NCI-H1092 treated with DMSO at 0.1 percent for 48 hours (cell line): ENCODE data around the gene MBNL1.
"Not testable (repeated sequence)": the region's sequence is repeated elsewhere in the genome, so short reads cannot be mapped to it uniquely, and the experiment has no call there.

Experiments used
- DNase-seq: peaks from one replicate; lab custom pipeline; 2025; lab: John Stamatoyannopoulos, UW

Gene MBNL1

DNA sequence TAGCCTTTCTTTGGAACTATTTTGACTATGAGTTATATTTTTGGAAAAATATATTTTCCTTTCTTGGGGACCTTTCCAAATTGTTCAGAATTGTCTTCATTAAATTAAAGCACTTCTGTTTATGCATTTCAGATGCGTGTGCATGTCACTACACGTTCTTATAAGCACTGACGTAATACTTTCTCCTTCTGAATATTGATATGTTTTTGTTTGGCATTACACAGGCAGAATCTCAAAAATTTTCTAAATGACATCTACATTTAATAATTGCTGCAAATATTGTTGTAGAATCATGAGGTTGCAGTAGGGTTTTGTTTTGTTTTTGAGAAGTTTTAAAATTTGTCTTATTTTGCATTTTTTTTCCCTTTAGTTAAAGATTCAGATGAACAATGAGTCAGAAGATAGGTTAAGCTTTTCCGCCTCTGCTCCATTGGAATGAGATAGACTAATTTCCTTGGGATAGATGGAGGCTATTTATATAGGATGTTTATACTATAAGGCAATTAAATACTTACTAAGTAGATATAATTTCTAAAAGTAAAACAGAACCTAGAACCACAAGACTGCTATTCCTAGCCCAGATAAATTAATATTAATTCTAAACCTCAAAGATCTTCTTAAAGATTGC, 110.8 kb downstream of the MBNL1 start:
- DNase-seq, result no peak

DNA sequence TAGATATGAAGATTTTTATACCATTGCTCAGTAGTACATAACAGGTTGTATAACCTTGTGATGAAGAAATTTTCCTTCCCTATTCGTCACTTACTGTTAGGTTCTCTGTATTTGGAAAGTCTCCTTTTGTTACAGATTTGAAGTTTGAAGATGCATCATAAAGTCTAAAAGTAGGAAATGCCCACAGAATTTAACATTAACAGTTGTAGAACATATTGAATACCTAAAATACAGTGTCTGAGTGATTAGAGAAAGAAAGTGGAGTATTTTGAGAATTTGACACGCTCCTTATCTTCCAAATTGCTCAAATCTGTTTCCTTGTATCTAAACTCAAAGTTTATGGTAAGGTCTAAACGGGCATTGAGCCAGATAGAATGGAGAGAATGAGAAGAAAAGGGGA, 111.3 kb downstream of the MBNL1 start:
- DNase-seq, result no peak

DNA sequence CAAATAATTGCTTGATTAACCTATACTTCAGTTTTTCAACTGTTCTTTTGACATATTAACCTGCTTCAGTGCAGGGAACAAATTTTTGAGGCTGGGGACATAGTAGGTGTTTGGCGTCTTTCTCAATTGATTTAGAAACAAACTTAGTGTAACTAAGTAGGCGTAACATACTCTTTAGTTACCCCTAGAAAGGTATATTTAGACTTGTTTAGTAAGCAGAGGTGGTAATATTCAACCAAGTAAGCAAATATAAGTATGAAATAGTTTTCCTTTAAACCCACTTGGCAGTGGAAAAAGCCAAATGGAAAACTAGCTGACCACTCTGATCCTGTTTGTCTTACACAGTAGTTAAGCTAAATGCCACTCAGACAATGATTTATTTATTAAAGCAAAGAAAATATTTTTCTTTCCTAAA, 113.2 kb downstream of the MBNL1 start:
- DNase-seq, result no peak

DNA sequence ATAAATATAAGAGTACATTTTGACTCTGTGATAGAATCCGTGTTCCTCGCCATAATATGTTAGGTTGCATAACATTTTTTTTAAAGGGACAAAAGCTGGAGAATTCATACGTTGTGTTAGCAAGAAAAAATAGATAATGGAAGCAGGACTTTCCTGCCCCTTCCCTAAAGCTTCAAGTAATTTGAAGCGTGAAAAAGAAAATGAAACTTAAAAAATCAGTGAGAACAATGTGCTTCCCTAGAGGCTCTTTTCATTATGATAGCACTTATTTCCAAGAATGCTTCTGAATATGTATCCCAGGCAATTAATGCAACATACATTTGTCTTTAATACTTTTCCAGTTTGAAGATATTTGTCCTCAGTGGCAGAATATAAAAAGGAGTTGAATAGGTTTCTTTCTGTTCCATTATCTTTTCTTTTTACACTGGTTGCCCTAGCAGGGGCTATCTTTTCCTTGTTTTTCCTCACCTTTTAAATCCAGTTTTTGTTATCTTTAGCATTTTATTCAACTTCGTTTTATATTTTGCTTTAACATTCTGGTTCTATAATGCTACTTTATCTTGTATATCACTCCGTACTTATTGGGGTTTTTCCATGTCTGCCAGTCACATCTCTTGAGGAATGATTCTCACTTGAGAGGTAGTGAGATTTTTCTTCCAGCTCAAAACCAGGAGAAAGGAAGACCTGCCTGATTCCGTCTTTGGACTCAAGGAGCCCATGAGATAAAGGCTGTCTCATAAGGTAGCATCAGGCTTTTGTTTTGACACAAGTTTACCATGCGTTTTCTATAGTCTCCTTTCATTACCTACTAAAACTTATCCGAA, 113.8 kb downstream of the MBNL1 start:
- DNase-seq, result no peak

DNA sequence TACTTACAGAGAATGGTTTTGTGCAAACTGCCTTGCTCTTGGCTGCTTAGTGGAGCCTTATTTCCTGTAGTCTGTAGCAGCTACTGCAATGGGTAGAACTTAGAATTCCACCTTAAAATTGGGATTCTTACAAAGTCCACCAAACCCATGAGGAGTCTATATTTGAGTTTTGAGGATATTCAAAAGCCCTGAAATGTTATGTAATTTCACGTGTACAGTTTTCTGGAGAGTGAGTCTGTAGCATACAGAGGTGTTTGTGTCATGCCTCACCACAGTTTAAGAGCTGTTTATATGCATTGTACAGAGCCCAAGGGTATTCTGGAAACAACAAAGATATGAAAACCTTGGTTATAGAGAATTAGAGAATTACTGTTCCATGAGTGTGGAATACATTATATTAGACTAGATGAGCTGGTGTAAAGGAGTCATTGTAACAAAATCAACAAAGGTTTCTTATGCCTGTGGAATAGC, 114.4 kb downstream of the MBNL1 start:
- no peak for DNase-seq

DNA sequence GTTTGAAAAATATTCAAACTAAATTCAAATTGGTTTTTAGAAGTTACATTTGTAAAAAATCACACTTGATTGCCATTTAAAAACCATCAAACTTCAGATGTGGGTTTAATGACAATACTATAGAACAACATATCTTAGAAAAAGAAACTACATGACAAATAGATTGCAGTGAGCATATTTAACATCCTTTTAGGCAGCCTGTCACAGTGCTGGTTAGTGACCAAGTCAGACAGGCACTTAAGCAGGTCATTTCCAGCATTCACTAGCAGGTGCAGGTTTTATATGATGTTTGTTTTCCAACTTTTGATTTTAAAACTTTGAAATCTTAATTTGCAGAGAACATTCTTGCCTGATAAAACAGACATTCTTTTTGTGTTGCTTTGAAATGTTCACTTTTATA, 115.7 kb downstream of the MBNL1 start:
- DNase-seq, result no peak

DNA sequence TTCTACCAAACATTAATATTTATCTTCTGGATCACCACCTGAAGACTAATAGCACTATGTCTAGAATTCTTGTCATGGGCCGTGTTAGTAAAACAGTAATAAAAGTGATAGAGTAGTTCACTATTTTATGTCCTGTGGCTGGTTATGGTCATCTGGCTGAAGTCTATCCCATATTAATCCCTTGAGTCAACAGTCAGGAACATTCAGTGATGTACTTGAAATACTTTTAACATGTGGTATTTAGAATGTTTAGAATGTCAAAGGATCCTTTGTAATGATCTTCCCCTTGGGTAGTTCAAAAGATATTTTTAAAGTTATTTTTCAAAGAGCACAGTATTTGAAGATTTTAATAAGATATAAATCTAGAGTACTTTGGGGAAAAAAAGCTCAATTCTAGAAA, 117.0 kb downstream of the MBNL1 start:
- no peak for DNase-seq

DNA sequence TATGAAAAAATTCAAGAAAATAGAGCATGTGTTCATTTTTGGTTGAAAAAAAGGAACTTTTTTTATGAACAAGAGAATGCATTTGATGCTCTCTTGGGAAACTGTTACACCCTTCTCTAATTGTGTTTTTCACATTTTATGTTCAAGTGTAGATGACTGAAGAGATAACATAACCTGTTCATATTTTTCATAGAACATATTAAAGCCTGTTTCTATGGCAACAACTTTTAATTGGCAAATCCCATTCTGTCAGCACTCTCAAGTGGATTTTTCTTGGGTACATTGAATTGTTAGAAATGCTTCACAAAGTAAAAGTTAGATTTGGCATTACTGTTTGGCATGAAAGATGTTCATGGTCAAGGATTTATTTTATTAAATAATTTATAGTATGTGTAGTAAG, 117.5 kb downstream of the MBNL1 start:
- DNase-seq, result no peak

DNA sequence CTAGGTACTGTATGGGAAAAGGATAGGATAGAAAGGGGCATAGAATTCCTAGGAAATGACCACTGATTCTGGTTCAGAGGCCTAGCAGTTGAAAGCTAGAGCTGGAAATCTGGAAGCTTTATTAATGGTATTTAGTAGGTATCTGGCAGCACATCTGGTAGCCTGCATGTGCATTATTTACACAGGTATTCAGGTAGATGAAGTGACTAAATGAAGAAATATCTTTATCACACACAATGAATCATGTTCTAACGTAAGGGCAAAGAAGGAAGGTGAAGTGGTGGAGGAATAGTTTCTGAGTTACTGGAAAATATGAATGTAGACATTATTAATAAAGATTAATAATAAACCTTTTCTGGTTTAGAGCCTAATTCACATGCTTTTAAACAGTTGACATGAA, 119.9 kb downstream of the MBNL1 start:
- no peak for DNase-seq

DNA sequence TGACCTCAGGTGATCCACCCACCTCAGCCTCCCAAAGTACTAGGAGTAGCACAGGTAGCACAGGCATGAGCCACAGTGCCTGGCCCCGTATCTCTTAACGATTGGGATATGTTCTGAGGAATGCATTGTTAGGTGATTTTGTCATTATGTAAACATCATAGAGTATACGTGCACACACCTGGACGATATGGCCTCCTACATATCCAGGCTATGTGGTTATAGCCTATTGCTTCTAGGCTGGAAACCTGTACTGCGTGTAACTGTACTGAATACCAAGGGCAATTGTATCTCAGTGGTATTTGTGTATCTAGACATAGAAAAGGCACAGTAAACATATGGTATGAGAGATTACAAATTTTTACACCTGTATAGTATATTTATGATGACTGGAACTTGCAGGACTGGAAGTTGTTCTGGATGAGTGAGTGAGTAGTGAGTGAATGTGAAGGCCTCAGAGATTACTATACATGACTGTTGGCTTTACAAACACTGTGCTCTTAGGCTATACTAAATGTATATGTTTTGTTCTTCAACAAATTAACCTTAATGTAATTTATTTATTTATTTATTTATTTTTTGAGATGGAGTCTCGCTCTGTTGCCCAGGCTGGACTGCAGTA, 120.7 kb downstream of the MBNL1 start:
- DNase-seq, result no peak

DNA sequence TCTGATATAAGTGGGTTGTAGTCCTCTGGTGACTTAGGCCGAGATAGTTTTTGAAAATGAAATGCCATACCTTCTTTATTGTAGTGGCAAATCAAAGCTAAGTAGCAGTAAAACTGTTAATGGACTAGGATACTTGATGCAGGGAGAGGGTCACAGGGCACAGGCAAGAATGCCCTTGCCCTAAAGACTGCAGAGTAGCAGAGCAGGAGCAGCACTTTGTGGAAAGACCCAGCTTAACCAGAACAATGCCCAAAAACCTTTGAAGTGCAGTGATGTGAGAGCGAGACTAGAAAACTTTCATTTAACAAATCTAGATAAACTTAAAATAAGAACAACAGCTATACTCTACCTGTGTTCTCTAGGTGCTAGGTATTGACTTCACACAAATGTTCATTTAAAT, 121.9 kb downstream of the MBNL1 start:
- no peak for DNase-seq

DNA sequence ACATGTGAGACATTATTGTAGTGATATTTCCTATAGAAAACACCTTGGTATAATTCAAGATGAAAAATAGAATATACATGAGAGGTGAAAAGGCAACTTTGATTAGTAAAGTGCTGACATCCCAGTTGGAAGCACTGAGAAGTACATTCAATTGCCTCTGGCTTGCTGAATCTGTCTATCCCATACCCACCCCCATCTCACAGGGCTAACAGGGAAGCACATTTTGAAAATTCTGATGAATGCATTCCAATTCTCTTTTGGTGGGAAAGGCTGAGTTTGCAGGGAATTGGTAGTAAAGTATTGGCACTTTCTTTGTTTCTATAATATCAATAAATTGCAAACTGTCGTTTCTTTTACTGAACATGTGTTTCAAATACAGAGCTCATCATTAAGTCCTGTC, 122.9 kb downstream of the MBNL1 start:
- no peak for DNase-seq

DNA sequence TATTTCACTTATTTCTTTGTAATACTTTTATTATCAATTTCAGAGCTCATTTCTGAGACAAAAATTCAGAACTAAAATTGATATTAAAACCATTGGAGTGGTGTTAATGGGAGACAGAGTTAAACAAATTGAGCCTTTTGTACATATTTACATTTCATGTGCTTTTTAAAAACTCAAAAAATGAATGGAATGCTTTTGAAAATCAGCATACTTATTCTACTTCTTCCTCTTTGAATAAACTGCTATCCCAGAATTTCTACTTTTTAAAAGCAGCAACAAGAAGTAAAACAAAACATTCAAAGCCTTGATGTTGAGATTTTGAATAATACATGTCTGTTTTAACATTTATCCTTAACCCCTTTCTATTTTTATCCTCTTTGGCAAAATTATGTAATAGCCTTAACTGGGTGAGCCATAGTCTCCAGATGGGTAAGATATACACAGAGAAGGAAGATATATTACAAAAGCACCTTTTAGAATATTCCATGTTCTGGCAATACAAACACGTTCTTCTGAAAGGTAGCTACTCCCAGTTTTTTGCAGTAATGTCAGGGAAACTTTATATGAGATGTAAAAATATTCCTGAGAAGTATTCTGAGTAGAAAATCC, 123.6 kb downstream of the MBNL1 start:
- DNase-seq, result no peak

DNA sequence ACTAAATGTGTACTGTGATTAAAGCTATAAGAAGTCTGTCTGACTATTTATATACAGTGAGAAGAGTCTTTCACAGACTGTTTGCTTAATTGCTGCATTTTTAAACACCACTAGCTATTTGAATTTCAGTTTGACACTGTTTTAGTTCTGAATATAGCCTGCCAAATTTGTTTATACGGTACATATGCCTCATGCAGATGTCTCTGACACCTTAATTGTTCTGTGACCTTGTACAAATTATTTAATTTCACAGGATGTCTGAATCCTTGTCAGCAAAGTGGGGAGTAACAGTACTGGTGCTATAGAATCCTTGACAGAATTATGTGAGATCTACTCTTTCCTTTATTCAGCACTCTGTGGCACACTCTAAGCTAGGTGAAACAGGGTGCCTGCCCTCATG, 125.5 kb downstream of the MBNL1 start:
- DNase-seq, result no peak

DNA sequence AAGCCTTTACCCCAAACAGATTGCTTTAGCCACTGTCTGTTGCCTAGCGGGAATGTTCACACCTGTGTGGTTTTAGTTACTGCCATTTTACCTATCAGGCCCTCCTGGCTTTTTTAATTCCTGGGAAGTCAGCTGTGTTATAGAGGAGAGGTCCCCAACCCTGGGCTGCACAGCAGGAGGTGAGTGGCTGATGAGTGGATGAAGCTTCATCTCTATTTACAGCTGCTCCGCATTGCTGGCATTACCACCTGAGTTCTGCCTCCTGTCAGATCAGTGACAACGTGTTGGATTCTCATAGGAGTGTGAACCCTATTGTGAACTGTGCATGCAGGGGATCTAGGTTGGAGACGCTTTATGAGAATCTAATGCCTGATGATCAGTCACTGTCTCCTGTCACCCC, 127.0 kb downstream of the MBNL1 start:
- DNase-seq, result no peak

DNA sequence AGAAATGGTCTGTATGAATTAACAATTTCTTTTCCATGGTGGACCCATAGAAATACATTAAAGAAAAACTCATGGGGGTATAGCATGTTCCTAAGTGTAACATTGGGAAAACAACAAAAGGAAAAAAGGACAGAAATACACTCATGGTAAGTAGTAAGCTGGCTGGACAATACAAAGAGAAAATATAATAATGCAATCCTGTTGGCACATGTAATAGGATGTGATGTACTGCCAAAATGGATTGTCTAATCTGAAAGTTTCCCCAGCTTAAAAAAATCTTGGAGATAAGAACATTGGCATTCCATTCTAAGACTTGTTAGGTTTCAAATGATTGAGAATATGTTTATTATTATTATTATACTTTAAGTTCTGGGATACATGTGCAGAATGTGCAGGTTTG, 128.1 kb downstream of the MBNL1 start:
- no peak for DNase-seq

DNA sequence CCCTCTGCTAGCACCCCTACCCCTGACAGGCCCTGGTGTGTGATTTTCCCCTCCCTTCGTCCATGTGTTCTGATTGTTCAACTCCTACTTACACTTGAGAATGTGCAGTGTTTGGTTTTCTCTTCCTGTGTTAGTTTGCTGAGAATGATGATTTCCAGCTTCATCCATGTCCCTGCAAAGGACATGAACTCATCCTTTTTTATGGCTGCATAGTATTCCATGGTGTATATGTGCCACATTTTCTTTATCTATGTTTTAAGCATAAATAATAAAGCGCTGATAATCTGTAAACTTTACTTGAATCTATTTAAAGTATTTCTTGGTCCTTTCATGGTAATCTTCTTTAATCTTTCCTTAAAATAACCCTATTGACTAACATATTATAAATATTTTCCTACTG, 128.6 kb downstream of the MBNL1 start:
- not testable (repeated sequence) for DNase-seq

DNA sequence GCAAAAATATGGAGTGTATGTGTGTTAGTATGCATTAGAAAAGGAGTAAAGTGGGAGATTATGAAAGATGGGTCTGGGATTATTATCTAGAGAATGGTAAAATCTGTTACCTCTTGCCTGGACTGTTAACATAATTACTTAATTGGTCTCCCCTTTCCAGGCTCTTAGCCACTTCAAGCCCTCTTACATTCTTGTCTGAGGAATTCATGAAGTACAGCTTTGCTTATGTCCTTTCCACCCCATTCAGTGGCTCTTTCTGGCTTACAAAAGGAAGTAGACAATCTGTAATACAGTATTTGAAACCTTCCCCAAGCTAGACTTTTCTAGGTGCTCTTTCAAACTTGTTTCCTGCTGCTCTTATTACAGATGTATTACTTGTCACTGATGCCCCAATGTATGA, 129.8 kb downstream of the MBNL1 start:
- DNase-seq, result no peak

DNA sequence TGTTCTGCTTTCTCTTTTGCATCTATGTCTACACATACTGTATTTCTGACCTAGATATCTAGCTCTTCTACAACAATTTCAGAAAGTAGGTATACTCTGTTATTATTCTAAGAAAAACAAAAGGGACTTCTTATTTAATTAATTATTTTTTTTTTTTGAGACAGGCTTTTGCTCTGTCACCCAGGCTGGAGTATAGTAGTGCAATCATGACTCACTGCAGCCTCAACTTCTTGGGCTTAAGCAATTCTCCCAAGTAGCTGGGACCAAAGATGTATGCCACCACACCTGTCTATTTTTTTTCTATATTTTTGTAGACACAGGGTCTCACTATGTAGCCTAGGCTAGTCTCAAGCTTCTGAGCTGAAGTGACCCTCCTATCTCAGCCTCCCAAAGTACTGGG, 130.6 kb downstream of the MBNL1 start:
- DNase-seq, result no peak

DNA sequence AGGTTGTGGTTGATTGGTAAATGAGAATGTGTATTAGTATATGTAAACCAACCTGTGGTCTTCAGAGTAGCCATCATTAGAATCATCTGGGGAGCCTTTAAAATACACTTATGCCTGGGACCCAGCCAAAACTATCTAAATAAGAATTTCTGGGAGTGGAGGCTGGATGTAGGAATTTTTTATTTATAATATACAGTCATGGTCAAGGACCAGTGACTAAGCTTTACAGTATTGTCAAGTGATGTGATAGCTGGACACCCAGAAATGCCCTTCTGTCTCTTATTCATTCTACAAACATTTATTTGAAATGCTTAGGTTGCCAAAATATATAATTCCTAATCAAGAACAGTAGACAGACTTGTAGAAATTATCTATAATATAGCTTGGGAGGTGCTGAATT, 132.2 kb downstream of the MBNL1 start:
- no peak for DNase-seq

DNA sequence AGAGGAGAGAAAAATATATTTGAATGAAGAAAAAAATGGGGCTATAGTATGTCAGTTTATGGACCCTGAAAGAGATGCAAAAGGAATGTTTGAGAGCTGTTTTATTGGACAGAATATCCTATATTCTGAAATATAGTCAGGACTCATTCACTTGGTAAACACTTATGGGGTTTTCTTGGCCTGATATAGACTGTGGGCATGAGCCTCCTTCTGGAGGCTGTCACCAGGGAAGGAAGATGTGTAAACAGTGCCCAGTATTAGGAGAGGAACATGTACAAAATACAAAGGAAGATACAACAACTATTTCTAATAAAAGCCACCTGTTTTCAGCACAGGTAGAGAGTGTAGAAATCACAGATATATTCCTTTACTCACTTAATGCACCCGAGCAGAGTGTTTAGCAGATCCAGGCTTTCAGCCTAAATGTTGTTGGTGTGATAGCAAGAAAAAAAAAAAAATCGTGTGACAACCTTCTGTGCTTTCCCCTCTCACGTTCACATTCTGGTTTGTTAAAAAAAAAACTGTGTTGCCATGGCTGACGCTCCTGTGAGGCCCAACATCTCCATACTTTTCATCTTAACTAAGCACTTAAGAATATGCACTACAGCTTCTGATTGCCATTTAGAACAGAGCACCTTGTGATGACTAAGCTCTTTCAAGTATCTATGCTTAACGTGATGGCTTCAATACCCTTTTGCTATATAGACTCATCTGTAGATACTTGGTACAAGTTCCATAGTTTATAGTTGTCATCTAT, 134.1 kb downstream of the MBNL1 start:
- DNase-seq, result no peak

DNA sequence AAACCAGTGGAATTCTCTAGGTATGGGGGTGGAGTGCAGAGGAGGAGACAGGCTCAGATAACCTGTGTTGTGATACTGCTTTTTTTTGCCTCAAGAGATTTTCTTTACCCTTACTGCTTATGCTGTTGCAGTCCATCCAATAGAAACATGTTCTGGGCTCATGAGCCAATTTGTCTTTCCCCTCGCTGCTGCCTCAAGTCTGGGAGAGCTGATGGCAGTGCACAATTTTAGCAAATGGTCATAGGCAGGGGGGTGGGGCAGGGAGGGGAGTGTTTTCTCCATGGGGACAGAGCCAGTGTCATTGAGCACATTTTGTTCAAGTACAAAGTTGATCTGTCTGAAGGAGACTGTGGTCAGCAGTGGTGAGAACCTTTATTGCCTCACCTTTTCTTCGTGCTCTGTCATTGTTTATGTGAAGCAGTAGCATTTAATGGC, 134.9 kb downstream of the MBNL1 start:
- DNase-seq, result no peak
